H1 (cell line): Measurements from ENCODE around the gene ITPRIPL2. TPM values are rescaled to one million over a fixed set of nuclear protein-coding genes. Genes with fewer than 3 reads are reported as not detected.

Source experiments
- CTCF ChIA-PET: fragments of 300-600 bp; sonication (Branson Sonifier 250); formaldehyde crosslinking; loops from one replicate; lab custom pipeline; 2021; ENCODE audit not compliant: partially characterized antibody; lab: Charles Lee
- POLR2A ChIA-PET: fragments of 300-600 bp; sonication (Branson Sonifier 250); formaldehyde crosslinking; loops from one replicate; lab custom pipeline; 2021; ENCODE audit warnings: inconsistent platforms; ENCODE audit not compliant: partially characterized antibody; lab: Charles Lee
- DNase-seq, 2 experiments: peaks; one replicate each; pipeline versions ENCODE4 v3.0.0 to v3.0.0-alpha.2; 2010 to 2022; ENCODE audit warnings: low spot score in 2 of 2, low read depth in 1 of 2, mixed read lengths in 1 of 2
- FAIRE-seq: peaks from 2 replicates; lab custom pipeline; 2011; peaks lifted over from hg19 to GRCh38; lab: Jason Lieb, UNC
- H2AFZ ChIP-seq: 2 replicates; pipeline ENCODE4 v1.8.1; 2012; ENCODE audit warnings: low read length, inconsistent platforms
- H2AK5ac ChIP-seq: 2 replicates; pipeline ENCODE4 v1.6.1; 2013; ENCODE audit warnings: low read depth, low read length
- H2BK120ac ChIP-seq: replicated peaks from 2 replicates; pipeline ENCODE3; 2013; ENCODE audit warnings: low read depth, low read length, inconsistent platforms
- H2BK12ac ChIP-seq: 2 replicates; pipeline ENCODE4 v1.6.1; 2013; ENCODE audit warnings: low read depth, low read length
- H2BK15ac ChIP-seq: 2 replicates; pipeline ENCODE4 v1.6.1; 2013; ENCODE audit warnings: low read length
- H2BK20ac ChIP-seq: 2 replicates; pipeline ENCODE4 v1.6.1; 2013; ENCODE audit warnings: low read length
- H2BK5ac ChIP-seq: 2 replicates; pipeline ENCODE4 v1.6.1; 2013; ENCODE audit warnings: low read depth, low read length
- H3K14ac ChIP-seq: 2 replicates; pipeline ENCODE4 v1.6.1; 2013; ENCODE audit warnings: inconsistent platforms; ENCODE audit not compliant: insufficient read length
- H3K18ac ChIP-seq: 2 replicates; pipeline ENCODE4 v1.6.1; 2013; ENCODE audit warnings: low read length; ENCODE audit errors: extremely low read depth
- H3K23ac ChIP-seq: 2 replicates; pipeline ENCODE4 v1.6.1; 2013; ENCODE audit warnings: inconsistent platforms; ENCODE audit not compliant: insufficient read length
- H3K23me2 ChIP-seq: 2 replicates; pipeline ENCODE4 v1.6.1; 2013; ENCODE audit warnings: low read depth, low read length
- H3K27ac ChIP-seq: 2 replicates; pipeline ENCODE4 v1.6.1; 2011; ENCODE audit warnings: low read depth, low read length, inconsistent platforms
- H3K27me3 ChIP-seq, 4 experiments: replicated peaks in 1 of 4; 1 replicate in 1 of 4; 2 replicates in 3 of 4; pipeline versions ENCODE4 v1.6.1 to v1.8.1; 2011 to 2013; ENCODE audit warnings: low read length in 3 of 4, mild to moderate bottlenecking in 3 of 4, inconsistent platforms in 2 of 4, mixed read lengths in 2 of 4, moderate library complexity in 1 of 4; ENCODE audit not compliant: control insufficient read depth in 3 of 4, insufficient read depth in 3 of 4; ENCODE audit errors: extremely low read depth in 1 of 4
- H3K36me3 ChIP-seq, 4 experiments: 2 replicates each; pipeline versions ENCODE4 v1.6.1 to v1.8.1; 2011 to 2013; ENCODE audit warnings: mild to moderate bottlenecking in 4 of 4, low read length in 3 of 4, moderate library complexity in 2 of 4, control low read depth in 1 of 4, inconsistent platforms in 1 of 4; ENCODE audit not compliant: insufficient read depth in 4 of 4, control insufficient read depth in 2 of 4
- H3K4ac ChIP-seq: replicated peaks from 2 replicates; pipeline ENCODE3; 2013; ENCODE audit warnings: low read length, low read depth, mixed read lengths, inconsistent platforms; ENCODE audit not compliant: insufficient read length
- H3K4me1 ChIP-seq, 4 experiments: replicated peaks in 1 of 4; 1 replicate in 1 of 4; 2 replicates in 3 of 4; pipeline versions ENCODE4 v1.6.1 to v1.8.1; 2011 to 2013; ENCODE audit warnings: low read length in 3 of 4, inconsistent platforms in 2 of 4, mixed read lengths in 1 of 4; ENCODE audit not compliant: insufficient read depth in 4 of 4, control insufficient read depth in 3 of 4
- H3K4me2 ChIP-seq, 2 experiments: 2 replicates each; pipeline versions ENCODE4 v1.6.1 to v1.8.1; 2011 to 2013; ENCODE audit warnings: low read depth in 2 of 2, low read length in 2 of 2, control low read depth in 1 of 2, inconsistent platforms in 1 of 2, mild to moderate bottlenecking in 1 of 2; ENCODE audit not compliant: insufficient read depth in 1 of 2
- H3K4me3 ChIP-seq, 4 experiments: fragments of 200-600, 300-600 bp in 1 of 4; sonication (generic), shearing (Covaris generic), sonication (Bioruptor Twin) in 1 of 4; 2 replicates each; pipeline versions ENCODE4 v1.5.1 to v1.8.1; 2011 to 2016; ENCODE audit warnings: low read length in 4 of 4, low read depth in 3 of 4, control low read depth in 2 of 4, inconsistent platforms in 2 of 4, mild to moderate bottlenecking in 2 of 4, mixed read lengths in 1 of 4, moderate library complexity in 1 of 4; ENCODE audit not compliant: insufficient read depth in 2 of 4; ENCODE audit errors: extremely low read depth in 1 of 4
- H3K56ac ChIP-seq: replicated peaks from 2 replicates; pipeline ENCODE3; 2013; ENCODE audit warnings: low read depth, mild to moderate bottlenecking, mixed read lengths, low read length, inconsistent platforms; ENCODE audit not compliant: insufficient read length
- H3K79me1 ChIP-seq: 2 replicates; pipeline ENCODE4 v1.6.1; 2013; ENCODE audit warnings: low read depth, low read length, control low read depth
- H3K79me2 ChIP-seq, 2 experiments: 2 replicates each; pipeline versions ENCODE4 v1.6.1 to v1.8.1; 2012 to 2013; ENCODE audit warnings: low read length in 2 of 2, mild to moderate bottlenecking in 2 of 2, inconsistent platforms in 1 of 2; ENCODE audit not compliant: insufficient read depth in 2 of 2, control insufficient read depth in 1 of 2
- H3K9ac ChIP-seq, 4 experiments: replicated peaks in 1 of 4; 1 replicate in 1 of 4; 2 replicates in 3 of 4; pipeline versions ENCODE4 v1.6.1 to v1.8.1; 2011 to 2013; ENCODE audit warnings: low read depth in 3 of 4, low read length in 3 of 4, control low read depth in 2 of 4, mild to moderate bottlenecking in 2 of 4, moderate library complexity in 2 of 4, inconsistent platforms in 1 of 4; ENCODE audit errors: extremely low read depth in 1 of 4
- H3K9me3 ChIP-seq, 2 experiments: 2 replicates each; pipeline versions ENCODE4 v1.6.1 to v1.8.1; 2012 to 2013; ENCODE audit warnings: mild to moderate bottlenecking in 2 of 2, moderate library complexity in 2 of 2, control low read depth in 1 of 2, inconsistent platforms in 1 of 2, low read depth in 1 of 2, low read length in 1 of 2, mixed read lengths in 1 of 2; ENCODE audit not compliant: insufficient read depth in 2 of 2
- H4K20me1 ChIP-seq, 2 experiments: replicated peaks in 1 of 2; 2 replicates each; pipeline versions ENCODE3 to v1.8.1; 2011 to 2013; ENCODE audit warnings: inconsistent platforms in 2 of 2, low read length in 2 of 2, mild to moderate bottlenecking in 1 of 2; ENCODE audit not compliant: insufficient read depth in 2 of 2, control insufficient read depth in 1 of 2
- H4K5ac ChIP-seq: 2 replicates; pipeline ENCODE4 v1.6.1; 2013; ENCODE audit warnings: low read length, low read depth, mixed read lengths, inconsistent platforms; ENCODE audit not compliant: insufficient read length
- H4K8ac ChIP-seq: 2 replicates; pipeline ENCODE4 v1.8.0; 2013; ENCODE audit warnings: mild to moderate bottlenecking, moderate library complexity, low read length, inconsistent platforms; ENCODE audit not compliant: insufficient read depth; ENCODE audit errors: extremely low read depth
- H4K91ac ChIP-seq: replicated peaks from 2 replicates; pipeline ENCODE3; 2013; ENCODE audit warnings: low read length, mixed read lengths, inconsistent platforms; ENCODE audit not compliant: insufficient read length
- EGR1 ChIP-seq: IDR thresholded peaks from 2 replicates; pipeline ENCODE4 v1.6.1; 2011; ENCODE audit warnings: low read depth, low read length, borderline replicate concordance
- SIX5 ChIP-seq: IDR thresholded peaks from 2 replicates; pipeline ENCODE4 v1.6.1; 2011; ENCODE audit warnings: mild to moderate bottlenecking, low read depth, low read length
- TEAD4 ChIP-seq: IDR thresholded peaks from 2 replicates; pipeline ENCODE4 v1.6.1; 2012; ENCODE audit warnings: low read depth, low read length, inconsistent platforms, mixed read lengths
- WGBS, 2 experiments: shearing (Covaris generic) in 1 of 2; methylation state at CpG; one replicate each; pipeline versions ENCODE4 v1.1.6 to v1.1.7; 2013 to 2015; ENCODE audit warnings: low lambda C conversion rate in 2 of 2, mixed read lengths in 2 of 2, inconsistent platforms in 1 of 2, low coverage in 1 of 2, missing lambda C conversion rate in 1 of 2; ENCODE audit not compliant: insufficient replicate concordance in 2 of 2, insufficient coverage in 1 of 2, insufficient read length in 1 of 2; ENCODE audit errors: extremely low coverage in 1 of 2, missing lambda C conversion rate in 1 of 2; 5-methylcytosine and 5-hydroxymethylcytosine counted together
- polyA plus RNA-seq, 7 experiments: library from polyadenylated mRNA; depleted of rRNA in 3 of 7; stranded (reverse) in 5 of 7; unstranded in 2 of 7; fragments of >200 nt in 5 of 7; fragments of 200-250 nt in 2 of 7; gene quantifications; 1 replicate in 5 of 7; 2 replicates in 1 of 7; 4 replicates in 1 of 7; pipeline versions ENCODE4 v1.2.1 to v1.2.3, GENCODE V29; 2011 to 2013; ENCODE audit warnings: missing spikeins in 2 of 7, mixed read lengths in 2 of 7
- total RNA-seq: library from RNA; stranded (reverse); fragmentation: NEBNext Ultra II Directional; extraction: Animal tissue kit (Norgen Biotek cat#: 25700); gene quantifications from 2 replicates; pipeline ENCODE4 v1.2.1, GENCODE V29; 2021

Gene ITPRIPL2
- total and polyA plus RNA-seq, 2 of the 8 experiments (the other 6 are each of a cell fraction or from before 2014, with no cell fraction given) = 1.1 to 3.4 TPM

GRCh38 chr16:19106625-19107020, 7.1 kb upstream of the ITPRIPL2 start:
- Histone ChIP-seq H3K27me3 (no peaks in the 10 kb centered on the region), H2BK15ac (no peak overlapping the region), H4K91ac (no peak overlapping the region), H3K9me3 (no peaks in the 10 kb centered on the region), H3K56ac (no peak overlapping the region), H2AFZ (no peak overlapping the region), H2AK5ac (no peak overlapping the region), H3K27ac (no peak overlapping the region), H3K23me2 (no peaks in the 10 kb centered on the region), H3K23ac (no peak overlapping the region), H4K20me1 (no peaks in the 10 kb centered on the region), H3K4me2 (no peak overlapping the region), H3K79me2 (no peaks in the 10 kb centered on the region), H3K9ac (no peak overlapping the region), H3K79me1 (no peaks in the 10 kb centered on the region), H2BK20ac (no peak overlapping the region), H3K4me1 (peaks cover 0 to 3% (median 0%) of the 10 kb centered on the region in 4 experiments; a peak in 1 of 7 replicates), H3K4ac (no peak overlapping the region), H2BK12ac (no peak overlapping the region), H3K14ac (no peak overlapping the region), H3K4me3 (no peak overlapping the region), H2BK5ac (no peak overlapping the region), H4K5ac (no peak overlapping the region), H4K8ac (no peak overlapping the region), H2BK120ac (no peak overlapping the region), H3K18ac (no peak overlapping the region), H3K36me3 (no peaks in the 10 kb centered on the region)
- ChIA-PET POLR2A (interaction anchor here (1.8 kb wide), 1 partner anchor 12 kb away, joined by 5 read pairs; no protein-coding TSS in a partner anchor), CTCF (interaction anchor here (2.8 to 5.2 kb wide), 2 partner anchors 8 to 12 kb away, joined by 14 to 27 read pairs; partner anchors contain the start of gene ITPRIPL2)
- TF ChIP-seq TEAD4 = no peak
- no peak for TF ChIP-seq EGR1
- no peak for TF ChIP-seq SIX5
- no peak for FAIRE-seq
- WGBS, 2 experiments = 89% methylated on average over 2 of the region's 2 CpGs; no CpG with 5 or more reads in 1 of the 2 experiments
- DNase-seq = no peak
